ENCODE data around the gene ABCA7.

Gene ABCA7, protein sequence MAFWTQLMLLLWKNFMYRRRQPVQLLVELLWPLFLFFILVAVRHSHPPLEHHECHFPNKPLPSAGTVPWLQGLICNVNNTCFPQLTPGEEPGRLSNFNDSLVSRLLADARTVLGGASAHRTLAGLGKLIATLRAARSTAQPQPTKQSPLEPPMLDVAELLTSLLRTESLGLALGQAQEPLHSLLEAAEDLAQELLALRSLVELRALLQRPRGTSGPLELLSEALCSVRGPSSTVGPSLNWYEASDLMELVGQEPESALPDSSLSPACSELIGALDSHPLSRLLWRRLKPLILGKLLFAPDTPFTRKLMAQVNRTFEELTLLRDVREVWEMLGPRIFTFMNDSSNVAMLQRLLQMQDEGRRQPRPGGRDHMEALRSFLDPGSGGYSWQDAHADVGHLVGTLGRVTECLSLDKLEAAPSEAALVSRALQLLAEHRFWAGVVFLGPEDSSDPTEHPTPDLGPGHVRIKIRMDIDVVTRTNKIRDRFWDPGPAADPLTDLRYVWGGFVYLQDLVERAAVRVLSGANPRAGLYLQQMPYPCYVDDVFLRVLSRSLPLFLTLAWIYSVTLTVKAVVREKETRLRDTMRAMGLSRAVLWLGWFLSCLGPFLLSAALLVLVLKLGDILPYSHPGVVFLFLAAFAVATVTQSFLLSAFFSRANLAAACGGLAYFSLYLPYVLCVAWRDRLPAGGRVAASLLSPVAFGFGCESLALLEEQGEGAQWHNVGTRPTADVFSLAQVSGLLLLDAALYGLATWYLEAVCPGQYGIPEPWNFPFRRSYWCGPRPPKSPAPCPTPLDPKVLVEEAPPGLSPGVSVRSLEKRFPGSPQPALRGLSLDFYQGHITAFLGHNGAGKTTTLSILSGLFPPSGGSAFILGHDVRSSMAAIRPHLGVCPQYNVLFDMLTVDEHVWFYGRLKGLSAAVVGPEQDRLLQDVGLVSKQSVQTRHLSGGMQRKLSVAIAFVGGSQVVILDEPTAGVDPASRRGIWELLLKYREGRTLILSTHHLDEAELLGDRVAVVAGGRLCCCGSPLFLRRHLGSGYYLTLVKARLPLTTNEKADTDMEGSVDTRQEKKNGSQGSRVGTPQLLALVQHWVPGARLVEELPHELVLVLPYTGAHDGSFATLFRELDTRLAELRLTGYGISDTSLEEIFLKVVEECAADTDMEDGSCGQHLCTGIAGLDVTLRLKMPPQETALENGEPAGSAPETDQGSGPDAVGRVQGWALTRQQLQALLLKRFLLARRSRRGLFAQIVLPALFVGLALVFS (N-terminal part only)

DNA sequence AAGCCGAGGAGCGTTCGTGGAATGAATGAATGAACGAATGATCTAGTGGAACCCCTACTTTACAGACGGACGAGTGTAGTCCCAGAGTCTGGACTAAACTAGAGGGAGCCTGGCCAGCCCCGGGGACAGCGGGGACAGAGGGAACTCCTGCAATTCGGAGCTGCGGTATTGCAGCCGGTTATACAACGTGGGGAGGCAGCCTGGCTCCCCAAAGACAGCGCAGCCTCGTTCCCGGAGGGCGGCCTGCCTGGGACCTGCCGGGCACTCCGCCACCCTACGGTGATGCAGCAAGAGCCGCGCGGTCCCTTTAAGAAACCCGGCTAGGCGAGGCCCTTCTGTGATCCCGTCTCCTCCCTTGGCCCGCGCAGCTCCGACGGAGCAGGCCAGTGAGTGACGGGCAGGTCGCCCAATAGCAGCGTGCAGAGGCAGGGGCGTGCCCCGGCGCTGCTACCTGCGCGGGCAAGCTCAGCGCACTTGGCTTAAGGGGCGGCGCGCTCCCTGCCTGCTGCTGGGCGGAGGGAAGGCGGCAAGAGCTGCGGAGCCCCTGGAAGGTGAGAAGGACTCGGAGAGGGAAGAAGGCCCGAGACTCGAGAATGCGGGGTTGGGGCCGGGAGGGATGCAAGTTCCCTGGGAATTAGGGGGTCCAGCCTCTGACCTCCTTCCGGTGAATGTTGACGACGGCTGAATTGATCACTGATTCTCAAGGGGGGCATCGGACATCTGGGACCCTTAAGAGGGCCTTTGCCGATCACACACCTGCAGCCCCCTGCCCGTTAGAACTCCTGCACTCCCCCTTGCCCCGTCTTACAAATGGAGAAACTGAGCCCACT is at the start of gene ABCA7:
Gene ABCA7, plus strand, starts transcription at position 462 of the 830 bp plus-strand sequence. CDS start 1,255 bp downstream, outside the sequence.
- DNase-seq, result peak; percentile 97

DNA sequence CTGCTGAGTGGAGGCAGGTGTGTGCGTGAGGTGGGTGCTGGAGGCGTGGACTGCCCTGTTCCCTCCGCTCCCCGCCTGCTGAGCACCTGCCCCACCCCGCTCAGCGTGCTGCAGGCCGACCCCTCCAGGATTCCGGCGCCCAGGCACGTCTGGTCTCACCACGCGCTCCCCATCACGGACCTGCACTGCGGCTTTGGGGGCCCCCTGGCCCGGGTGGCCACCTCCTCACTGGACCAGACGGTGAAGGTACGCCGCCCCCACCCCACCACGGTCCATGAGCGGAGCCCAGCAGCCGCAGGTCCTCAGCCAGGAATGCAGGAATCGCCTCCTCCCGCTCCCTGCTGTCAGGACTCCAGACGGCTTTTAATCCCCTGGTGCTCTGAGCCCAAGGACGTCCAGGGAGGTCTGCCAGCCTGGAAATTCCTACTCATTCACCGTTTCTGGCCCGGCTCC is 49.8 kb upstream of the ABCA7 start:
- DNase-seq, result no peak

DNA sequence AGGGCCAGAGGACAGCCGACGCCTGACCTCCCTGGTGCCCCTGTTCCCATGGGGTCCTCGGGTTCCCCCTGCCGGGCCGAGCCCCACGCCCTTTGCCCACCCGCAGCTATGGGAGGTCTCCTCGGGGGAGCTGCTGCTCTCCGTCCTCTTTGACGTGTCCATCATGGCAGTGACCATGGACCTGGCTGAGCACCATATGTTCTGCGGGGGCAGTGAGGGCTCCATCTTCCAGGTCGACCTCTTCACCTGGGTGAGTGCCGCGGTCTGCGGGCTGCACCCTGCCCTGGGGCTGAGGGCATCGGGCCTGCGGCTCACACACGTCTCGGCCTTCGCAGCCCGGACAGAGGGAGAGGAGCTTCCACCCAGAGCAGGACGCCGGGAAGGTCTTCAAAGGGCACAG is 49.2 kb upstream of the ABCA7 start:
- no peak for DNase-seq

DNA sequence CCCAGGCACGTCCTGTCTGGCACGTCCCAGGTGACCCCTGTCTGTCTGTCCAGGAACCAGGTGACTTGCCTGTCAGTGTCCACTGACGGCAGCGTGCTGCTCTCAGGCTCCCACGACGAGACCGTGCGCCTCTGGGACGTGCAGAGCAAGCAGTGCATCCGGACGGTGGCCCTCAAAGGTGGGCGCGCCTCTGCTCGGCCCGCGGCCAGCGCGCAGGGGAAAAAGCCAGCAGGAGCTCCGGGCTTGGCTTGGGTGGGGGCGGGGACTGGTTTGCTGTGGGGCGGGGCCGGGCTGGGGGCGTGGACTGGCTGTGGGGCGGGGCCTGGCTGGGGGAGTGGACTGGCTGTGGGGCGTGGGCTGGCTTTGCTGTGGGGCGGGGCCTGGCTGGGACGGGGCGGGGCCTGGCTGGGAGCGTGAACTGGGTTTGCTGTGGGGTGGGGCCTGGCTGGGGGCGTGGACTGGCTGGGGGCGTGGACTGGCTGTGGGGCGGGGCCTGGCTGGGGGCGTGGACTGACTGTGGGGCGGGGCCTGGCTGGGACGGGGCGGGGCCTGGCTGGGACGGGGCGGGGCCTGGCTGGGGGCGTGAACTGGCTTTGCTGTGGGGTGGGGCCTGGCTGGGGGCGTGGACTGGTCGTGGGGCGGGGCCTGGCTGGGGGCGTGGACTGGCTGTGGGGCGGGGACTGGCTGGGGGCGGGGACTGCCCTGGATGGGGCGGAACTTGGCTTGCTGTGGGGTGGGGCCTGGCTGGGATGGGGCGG is 48.6 kb upstream of the ABCA7 start:
- no peak for DNase-seq

DNA sequence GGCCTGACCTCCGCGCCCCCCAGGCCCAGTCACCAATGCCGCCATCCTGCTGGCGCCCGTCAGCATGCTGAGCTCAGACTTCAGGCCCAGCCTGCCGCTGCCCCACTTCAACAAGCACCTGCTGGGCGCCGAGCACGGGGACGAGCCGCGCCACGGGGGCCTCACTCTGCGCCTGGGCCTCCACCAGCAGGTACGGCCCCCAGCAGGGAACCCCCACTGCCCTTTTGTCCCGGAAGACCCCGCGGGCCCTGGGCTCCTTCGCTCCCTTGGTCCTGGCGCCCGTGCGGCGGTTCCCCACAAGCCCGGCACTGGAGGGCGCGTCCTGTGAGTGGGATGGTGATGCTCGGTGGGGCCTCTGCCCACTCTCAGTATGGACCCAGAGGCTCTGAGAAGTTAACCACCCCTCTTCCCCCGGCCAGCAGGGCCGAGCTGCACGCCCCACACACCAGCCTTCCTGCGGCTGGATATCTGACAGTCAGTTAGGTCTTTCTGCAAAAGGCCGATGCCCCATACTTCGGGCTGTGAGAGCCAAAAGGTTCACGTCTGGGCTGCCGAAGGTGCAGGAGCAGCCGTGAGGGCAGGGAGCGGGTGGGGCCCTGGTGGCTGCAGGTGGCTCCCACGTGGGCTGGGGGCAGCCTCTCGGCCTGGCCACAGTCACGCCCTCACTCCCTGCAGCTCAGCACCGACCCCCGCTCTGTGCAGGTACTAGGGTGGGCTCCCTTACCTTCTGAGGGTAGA is 47.8 kb upstream of the ABCA7 start:
- DNase-seq, result no peak

DNA sequence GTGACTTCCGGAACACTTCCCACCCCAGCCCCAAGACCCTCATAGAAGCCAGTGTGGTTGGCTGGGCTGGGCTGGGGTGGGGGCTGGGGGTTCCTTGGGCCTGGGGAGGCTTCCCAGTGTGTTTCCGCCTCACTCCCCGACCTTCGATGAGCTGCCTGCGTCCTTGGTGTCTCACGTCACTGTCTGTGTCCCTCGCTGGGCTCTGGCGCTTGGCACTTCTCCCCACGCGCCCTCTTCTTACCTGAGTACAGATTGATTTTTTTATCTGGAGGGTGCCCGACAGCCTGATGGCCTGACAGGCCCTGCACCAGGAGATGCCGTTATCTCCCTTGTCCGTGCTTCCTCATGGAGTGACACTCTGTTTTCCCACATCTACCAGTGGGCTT is 47.2 kb upstream of the ABCA7 start:
- DNase-seq, result no peak

DNA sequence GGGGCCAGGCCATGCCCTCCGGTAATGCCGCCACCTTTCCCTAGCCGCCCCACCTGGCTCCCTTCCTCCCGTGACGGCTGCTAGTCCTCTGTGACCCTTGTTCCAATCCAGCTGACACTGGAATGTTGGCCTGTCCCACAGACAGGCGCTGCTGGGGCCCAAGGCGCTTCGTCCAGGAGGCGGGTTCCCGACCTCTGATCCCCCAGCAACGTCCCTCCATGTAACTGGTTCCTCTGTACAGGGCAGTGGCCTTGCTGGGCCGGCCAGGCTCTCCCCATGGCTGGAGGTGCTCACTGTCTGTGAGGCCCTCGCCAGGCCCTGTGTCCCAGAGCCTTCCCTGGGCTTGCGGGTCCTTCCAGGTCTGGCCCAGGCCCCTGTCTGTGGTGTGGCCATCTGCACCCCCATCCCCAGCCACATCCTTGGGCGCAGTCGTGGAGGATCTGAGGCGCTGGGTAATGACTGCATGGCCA is 46.5 kb upstream of the ABCA7 start:
- DNase-seq, result no peak

DNA sequence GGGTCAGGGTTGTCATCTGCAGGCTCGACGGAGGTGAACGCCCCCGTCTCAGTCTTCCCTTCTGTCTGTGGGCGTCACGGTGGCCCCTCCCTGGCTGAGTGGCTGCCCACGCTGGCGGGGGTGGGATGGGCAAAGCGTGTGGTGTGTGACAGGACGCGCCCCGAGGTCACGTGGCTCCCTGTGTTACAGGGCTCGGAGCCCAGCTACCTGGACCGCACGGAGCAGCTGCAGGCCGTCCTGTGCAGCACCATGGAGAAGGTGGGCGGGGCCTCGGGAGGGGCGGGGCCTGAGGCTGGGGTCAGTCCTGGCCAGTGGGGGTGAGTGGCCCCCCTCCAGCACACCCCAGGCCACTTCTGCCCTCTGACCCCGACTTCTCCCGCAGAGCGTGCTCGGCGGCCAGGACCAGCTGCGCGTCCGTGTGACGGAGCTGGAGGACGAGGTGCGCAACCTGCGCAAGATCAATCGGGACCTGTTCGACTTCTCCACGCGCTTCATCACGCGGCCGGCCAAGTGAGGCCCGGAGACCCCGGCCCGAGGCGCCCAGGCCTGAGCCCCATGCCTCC is 46.0 kb upstream of the ABCA7 start:
- no peak for DNase-seq

DNA sequence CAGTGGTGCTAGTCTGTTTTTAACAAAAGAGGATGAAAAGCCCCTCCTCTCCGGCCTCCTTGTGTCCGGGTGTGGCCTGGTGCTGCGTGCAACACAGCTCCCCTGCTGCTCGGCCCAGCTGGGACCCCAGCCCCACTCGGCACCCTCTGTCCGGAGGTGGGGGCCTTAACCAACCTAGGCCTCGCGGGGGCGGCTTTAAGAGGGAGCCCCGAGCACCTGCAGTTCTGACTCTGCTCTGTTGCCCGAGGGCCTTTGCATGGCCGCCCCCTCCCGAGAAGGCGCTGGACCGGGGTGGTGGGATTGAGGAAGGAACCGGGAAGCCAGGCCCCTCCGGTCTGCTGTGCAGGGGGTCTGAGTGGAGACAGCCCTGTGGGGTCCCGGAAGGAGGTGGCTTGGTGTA is 45.4 kb upstream of the ABCA7 start:
- no peak for DNase-seq

DNA sequence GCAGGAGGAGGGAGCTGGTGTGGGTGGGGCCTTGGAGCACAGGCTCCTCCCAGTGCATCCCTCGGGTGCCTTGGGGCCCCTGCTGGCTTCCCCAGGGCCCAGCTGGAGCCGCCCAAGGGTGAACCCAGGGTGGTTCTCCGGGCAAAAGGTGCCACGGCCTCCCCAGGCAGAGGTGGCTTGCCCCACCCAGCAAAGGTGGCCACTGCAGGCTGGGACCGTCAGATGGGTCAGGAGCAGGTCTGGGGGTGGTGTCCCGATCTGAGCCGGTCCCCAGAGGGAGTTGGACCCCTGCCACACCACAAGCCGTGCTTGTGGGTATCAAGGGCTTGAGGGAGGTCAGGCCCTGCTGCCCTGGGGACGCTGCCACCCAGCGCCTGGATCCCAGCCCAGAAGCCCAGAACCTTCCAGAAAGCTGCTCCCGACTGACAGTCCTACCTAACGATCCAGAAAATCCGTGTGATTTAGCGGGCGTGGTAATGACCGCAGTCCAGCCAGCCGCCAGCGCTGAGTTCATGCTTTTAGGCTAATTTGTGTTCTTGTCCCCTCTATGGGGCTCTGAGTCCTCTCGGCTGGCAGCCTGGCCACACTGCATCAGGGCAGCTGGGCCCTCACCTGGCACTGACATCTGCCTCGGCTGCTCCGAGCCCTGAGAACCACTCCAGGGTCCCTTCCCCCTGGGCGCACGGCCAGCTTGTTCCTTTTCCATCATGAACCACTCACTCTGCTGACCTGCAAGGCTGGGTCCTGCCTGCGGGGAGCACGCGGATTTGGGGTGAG is 44.7 kb upstream of the ABCA7 start:
- DNase-seq, result no peak

DNA sequence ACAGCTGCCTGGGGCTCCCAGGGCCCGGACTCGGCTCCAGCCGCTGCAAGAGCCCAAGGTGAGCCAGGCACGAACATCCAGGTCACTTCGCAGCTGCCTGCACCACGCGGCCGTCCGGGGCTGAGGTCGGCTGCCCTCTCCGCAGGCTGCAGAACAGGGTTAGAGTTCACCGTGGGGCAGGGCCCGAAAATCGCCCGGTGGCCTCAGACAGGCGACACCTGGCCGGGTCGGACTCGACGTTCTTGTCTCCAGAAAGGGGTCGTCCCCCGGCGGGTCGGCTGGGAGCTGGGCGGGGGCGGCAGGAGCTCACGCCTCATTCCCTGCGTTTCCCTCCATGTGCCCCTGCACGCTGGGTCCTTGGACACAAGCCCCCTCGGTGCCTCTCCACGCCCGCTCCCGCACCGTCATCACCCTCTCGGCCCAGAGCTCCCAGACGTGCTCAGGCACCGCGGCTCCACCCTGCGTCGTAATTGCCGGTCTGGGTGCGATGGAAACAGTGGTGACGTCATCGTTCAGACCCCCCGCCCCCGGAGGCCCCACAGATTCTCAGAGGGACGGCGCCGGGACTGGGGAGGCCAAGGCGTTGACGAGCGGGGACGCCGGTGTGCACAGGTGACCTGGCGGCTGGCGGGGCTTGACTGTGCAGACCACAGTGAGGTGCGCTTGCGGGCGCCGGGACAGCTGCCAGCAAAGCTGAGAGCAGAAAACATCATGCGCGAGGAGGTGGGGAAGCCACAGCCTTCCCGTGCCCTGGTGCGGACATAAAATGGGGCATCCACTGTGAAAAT is 43.7 kb upstream of the ABCA7 start:
- DNase-seq, result peak; percentile 33

DNA sequence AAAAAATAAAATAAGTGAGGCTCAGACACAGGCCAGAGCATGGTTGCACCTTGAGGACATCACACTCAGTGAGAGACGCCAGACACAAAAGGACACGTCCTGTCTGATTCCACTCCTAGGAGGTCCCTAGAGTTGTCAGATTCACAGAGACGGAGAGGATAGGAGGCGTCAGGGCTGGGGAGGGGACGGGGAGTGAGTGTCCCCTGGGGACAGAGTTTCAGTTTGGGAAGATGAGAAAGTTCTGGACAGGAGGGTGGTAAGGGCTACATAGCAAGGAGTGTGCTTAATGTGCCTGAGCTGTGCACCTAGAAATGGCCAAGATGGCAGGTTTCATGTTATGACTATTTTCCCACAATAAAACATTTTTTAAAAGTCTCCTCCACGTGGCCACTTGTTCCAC is 41.8 kb upstream of the ABCA7 start:
- DNase-seq, result no peak

DNA sequence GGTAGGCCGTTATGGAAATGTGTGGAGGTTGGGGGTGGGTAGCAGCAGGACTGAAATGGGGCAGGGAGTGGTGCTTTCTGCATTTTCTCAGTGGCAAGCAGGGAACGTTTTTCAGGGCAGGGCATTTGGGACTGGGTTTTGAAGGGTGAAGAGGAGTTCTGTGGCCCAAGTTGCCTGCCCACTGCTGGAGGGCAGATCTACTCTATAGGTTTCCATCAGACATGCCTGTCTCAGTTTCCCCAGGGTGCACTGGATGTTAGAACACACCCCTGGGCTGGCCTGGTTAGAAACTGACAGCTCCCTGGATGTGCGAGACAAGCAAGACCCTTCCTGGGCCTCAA is 40.6 kb upstream of the ABCA7 start:
- DNase-seq, result no peak

DNA sequence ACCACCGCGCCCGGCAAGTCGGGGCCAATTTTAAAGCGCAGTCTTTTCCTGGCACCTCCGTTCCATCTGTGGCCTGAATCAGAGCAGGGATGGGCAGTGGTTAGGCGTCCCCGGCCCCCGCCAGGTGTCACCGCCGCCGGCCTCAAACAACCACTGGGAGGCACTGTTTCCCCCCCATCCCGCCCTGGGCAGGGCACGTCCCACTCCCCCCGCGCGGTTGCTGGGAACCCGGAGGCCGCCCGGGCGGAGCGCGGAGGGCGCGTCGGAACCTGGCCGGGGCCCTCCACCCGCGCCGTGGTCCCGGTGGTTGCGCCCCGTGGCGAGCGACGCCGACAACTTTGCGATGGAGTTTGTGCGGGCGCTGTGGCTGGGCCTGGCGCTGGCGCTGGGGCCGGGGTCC is 39.8 kb upstream of the ABCA7 start, which contains the start of gene GRIN3B:
Gene GRIN3B, plus strand, starts transcription at position 325 of the 400 bp plus-strand sequence. Its CDS starts 19 bp downstream, at position 344.
- DNase-seq, result no peak

DNA sequence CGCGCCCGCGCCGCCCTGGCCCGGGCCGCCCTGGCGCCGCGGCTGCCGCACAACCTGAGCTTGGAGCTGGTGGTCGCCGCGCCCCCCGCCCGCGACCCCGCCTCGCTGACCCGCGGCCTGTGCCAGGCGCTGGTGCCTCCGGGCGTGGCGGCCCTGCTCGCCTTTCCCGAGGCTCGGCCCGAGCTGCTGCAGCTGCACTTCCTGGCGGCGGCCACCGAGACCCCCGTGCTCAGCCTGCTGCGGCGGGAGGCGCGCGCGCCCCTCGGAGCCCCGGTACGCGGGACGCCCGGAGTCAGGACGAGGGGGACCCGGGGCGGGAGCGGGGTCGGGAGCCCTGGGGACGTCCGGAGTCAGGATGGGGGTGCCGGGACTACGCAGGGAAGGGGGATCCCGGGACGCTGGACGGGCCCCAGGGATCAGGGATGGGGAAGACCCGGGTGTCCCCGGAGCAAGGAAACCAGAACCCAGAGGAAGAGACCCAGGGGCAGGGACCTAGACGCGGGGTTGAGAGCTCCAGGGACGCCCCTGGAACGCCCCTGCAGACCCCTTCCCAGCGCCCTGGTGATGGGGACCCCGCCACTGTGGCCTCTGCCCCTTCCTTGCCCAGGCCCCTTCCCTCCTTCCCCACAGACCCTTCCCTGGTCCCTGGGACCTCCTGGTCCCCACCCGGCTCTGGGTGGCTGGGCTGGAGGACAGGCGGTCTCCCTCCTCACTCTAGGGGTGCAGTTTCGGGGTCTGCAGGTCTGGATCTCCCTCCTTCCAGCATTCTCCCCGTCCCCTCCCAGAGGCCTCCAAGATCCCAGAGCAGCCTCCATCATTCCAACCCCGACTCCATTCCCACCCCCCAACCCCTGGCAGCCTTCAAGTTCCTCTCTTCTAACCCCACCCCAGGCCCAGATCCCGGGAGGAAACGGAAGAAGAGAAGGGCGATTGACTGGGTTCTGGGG is 39.0 kb upstream of the ABCA7 start:
- no peak for DNase-seq

DNA sequence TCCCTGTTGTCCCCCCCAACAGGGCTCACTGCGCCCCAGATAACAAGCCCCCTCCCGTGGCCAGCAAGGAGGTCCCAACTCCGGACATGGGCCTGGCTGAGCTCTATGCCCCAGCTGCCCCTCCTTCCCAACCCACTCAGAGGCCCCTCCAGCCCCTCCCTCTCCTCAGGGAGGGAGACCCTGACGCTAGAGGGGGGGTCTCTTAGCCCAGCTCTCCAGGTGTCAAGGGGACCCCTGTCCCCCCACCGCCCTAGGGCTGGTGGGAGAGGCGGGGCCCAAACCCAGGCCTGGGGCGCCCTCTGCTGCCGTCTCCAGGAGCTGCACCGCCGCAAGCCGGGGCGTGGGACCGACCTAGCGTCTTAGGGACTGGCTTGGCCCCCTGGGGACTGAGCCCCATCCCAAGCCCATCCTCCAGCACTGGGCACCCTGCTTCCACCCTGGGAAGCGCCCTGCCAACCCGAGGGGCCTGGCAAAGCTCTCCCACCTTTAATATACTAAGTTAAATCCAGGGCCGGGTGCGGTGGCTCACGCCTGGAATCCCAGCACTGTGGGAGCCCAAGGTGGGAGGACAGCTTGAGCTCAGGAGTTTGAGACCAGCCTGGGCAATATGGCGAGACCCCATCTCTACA is 38.3 kb upstream of the ABCA7 start:
- peak; percentile 27 for DNase-seq

DNA sequence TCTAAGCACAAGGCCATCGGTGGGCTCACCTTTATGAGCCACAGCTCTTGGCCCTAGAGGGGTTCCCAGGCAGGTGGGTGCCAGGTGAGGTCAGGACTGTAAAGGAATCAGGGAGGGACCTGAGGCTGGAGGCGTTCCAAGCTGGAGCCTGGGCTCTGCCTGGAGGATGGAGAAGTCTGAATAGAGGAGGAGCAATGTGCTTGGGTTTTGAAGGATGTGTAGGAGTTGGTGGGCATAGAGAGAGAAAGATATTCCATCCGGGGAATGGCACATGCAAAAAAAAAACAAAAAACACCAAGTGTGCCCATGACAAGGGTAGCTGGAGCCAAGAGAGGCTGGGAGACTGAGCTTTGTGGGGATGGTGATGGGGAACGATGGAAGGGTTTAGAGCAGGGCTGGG is 37.3 kb upstream of the ABCA7 start:
- DNase-seq, result no peak
